Measurements from ENCODE around the gene MAPK11.

DNA sequence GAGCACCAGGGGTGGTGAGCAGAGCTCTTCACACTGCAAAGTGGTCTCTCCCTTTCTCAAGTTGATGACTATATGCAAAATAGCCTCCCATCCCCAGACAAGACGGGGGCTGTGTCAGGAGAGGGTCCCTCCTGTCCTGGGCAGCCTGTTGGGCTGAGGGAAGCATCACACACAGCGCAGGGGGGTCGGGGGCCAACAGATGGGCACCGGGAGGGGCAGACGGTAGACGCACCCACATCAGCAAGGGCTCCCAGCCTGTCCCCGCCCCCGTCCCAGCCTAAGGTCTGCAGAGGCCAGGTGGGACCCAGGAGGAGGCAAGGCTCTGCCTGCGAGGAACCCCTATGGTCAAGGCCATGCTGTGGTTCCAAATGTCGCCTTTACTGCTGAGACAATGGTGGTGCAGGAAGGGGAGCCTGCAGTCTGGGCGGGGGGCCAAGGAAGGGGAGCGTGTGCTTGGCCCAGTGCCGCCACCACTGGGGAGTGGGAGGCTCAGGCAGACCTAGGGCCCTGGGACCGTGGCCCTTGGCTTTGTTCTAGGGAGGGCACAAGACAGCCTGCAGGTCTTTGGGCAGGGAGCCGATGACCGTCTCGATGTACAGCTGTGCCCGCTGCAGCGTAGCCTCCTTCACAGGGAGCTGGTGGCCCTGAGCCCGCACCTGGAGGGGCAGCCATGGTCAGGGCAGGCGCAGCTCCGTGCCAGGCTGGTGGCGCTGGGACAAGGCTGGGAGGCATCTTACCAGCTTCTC is 41.6 kb upstream of the MAPK11 start:
- TF ChIP-seq POLR2A (IDR thresholded peaks at IDR 0.05): no peak
- TF ChIP-seq, protein P1, sequence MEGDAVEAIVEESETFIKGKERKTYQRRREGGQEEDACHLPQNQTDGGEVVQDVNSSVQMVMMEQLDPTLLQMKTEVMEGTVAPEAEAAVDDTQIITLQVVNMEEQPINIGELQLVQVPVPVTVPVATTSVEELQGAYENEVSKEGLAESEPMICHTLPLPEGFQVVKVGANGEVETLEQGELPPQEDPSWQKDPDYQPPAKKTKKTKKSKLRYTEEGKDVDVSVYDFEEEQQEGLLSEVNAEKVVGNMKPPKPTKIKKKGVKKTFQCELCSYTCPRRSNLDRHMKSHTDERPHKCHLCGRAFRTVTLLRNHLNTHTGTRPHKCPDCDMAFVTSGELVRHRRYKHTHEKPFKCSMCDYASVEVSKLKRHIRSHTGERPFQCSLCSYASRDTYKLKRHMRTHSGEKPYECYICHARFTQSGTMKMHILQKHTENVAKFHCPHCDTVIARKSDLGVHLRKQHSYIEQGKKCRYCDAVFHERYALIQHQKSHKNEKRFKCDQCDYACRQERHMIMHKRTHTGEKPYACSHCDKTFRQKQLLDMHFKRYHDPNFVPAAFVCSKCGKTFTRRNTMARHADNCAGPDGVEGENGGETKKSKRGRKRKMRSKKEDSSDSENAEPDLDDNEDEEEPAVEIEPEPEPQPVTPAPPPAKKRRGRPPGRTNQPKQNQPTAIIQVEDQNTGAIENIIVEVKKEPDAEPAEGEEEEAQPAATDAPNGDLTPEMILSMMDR (IDR thresholded peaks at IDR 0.05): no peak

All from Peyer's patch (tissue), 4 donors.